MM.1S (cell line): ENCODE results near the gene SRSF6.
"Not testable (repeated sequence)": the region's sequence is repeated elsewhere in the genome, so short reads cannot be mapped to it uniquely, and the experiment has no call there.

Experiments used
- EZH2 ChIP-seq: fragments of 300-600 bp; sonication (generic); optimal IDR thresholded peaks from 2 replicates; pipeline ENCODE3; 2017; ENCODE audit warnings: low read depth, mild to moderate bottlenecking, antibody characterized with exemption, low read length, mixed read lengths
- TF ChIP-seq, protein P1 (sequence below): fragments of 300-600 bp; sonication (generic); IDR thresholded peaks from 2 replicates; pipeline ENCODE4 v1.5.1; 2016; ENCODE audit warnings: antibody characterized with exemption, low read length, mixed read lengths

DNA sequence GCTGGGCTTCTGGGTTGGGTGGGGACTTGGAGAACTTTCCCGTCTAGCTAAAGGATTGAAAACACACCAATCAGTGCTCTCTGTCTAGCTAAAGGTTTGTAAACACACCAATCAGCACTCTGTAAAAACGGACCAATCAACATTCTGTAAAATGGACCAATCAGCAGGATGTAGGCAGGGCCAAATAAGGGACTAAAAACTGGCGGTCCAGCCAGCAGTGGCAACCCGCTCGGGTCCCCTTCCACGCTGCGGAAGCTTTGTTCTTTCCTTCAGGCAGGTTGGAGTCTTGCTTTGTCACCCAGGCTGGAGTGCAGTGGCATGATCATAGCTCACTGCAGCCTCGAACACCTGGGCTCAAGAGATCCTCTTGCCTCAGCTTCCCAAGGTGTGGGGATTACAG, 1.4 kb upstream of the SRSF6 start:
- TF ChIP-seq, protein P1, sequence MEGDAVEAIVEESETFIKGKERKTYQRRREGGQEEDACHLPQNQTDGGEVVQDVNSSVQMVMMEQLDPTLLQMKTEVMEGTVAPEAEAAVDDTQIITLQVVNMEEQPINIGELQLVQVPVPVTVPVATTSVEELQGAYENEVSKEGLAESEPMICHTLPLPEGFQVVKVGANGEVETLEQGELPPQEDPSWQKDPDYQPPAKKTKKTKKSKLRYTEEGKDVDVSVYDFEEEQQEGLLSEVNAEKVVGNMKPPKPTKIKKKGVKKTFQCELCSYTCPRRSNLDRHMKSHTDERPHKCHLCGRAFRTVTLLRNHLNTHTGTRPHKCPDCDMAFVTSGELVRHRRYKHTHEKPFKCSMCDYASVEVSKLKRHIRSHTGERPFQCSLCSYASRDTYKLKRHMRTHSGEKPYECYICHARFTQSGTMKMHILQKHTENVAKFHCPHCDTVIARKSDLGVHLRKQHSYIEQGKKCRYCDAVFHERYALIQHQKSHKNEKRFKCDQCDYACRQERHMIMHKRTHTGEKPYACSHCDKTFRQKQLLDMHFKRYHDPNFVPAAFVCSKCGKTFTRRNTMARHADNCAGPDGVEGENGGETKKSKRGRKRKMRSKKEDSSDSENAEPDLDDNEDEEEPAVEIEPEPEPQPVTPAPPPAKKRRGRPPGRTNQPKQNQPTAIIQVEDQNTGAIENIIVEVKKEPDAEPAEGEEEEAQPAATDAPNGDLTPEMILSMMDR: not testable (repeated sequence)
- TF ChIP-seq EZH2: not testable (repeated sequence)
